ENCODE data around the gene ELMO1.

Gene ELMO1

DNA sequence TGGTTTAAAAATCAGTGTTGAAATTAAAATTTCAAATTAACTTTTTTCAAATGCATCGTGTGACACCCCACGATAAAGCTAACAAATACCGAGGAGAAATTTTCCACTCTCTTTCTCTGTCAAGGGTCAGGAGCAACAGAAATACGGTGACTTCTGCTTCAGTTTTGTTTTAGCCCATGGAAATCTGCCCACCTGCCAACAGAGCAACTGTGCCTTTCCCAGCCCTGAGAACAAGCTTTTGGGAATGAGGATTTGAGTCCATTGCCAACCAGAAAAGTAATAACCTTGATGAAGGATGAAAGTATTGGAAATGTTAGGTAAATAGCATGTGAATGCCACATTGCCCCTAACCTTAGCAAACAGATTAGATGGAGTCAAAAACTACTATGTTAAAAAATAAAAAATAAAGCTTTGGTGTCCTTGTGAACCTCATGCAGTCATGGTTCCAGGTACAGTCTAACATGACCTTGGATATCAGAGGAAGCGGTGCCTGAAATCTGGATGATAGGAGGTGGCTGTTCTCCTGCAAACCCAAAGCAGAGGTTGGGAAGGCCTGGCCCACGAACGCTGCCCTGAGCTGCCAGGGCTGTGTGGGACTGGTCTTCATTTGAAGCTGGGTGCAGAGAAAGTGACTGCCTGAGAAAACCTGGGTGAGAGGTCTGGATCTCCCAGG lies 296.8 kb downstream of the ELMO1 start:
- no peak for TF ChIP-seq ZFX (IDR thresholded peaks at IDR 0.05; ENCODE audit: borderline replicate concordance)
- TF ChIP-seq, protein P1, sequence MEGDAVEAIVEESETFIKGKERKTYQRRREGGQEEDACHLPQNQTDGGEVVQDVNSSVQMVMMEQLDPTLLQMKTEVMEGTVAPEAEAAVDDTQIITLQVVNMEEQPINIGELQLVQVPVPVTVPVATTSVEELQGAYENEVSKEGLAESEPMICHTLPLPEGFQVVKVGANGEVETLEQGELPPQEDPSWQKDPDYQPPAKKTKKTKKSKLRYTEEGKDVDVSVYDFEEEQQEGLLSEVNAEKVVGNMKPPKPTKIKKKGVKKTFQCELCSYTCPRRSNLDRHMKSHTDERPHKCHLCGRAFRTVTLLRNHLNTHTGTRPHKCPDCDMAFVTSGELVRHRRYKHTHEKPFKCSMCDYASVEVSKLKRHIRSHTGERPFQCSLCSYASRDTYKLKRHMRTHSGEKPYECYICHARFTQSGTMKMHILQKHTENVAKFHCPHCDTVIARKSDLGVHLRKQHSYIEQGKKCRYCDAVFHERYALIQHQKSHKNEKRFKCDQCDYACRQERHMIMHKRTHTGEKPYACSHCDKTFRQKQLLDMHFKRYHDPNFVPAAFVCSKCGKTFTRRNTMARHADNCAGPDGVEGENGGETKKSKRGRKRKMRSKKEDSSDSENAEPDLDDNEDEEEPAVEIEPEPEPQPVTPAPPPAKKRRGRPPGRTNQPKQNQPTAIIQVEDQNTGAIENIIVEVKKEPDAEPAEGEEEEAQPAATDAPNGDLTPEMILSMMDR (IDR thresholded peaks at IDR 0.05) = no peak
- no peak overlapping the region for H3K27ac ChIP-seq

DNA sequence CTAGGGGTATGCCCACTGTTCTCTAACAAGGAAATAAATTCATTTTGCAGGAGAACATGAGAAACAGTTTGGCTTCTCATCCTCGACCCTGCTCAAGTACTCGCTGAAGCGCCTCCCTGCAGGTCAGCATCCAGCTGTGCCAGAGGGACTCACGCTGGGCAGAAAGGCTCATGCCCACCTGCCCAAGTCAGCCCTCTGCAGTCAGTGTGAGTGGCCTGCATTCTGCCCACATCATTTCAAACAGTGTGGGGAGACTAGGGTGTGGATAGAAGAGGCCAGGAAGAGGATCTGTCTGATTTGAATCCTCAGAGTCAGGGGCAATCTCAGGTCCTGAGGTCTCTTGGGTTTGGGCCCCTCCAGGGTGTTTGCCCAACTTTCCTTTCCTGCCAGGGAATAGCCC lies 297.8 kb downstream of the ELMO1 start:
- no peak overlapping the region for H3K27ac ChIP-seq
- no peak for TF ChIP-seq ZFX (IDR thresholded peaks at IDR 0.05; ENCODE audit: borderline replicate concordance)
- TF ChIP-seq, protein P1 (IDR thresholded peaks at IDR 0.05) = no peak

DNA sequence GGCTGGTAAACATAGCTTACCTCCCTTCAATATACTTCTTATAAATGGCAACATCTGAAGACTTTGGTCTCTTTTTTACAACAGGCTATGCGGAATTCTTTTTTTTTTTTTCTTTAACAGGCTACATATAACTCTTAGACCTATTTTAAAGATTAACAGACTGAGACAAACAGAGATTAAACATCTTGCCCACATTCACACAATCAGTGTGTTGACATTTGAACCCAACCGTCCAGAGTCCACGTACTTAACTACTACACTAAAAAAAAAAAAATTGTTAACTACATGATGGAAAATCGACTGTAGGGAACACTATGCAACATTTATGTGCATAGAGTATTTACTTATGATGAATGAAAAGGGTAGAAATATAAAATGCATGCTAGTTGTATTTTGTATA lies 298.5 kb downstream of the ELMO1 start:
- TF ChIP-seq, protein P1 (IDR thresholded peaks at IDR 0.05) = no peak
- TF ChIP-seq ZFX (IDR thresholded peaks at IDR 0.05; ENCODE audit: borderline replicate concordance) = no peak
- no peak overlapping the region for H3K27ac ChIP-seq

DNA sequence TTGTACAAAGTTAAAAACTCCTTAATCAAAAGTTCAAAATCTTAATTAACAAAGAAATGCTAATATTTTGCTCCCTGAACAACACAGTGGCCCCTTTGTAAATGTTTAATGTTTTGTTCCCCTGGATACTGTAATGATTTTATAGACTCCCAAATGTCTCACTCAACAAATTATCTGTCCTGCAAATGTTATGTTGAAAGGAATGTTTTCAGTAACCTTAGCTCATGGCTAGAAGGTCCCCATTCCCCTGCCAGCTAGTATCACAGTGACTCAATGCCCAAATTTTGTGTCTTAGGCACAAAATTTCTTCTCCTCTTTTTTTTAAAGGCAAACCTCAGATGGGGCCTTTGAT lies 298.9 kb downstream of the ELMO1 start:
- no peak for TF ChIP-seq ZFX (IDR thresholded peaks at IDR 0.05; ENCODE audit: borderline replicate concordance)
- TF ChIP-seq, protein P1 (IDR thresholded peaks at IDR 0.05) = no peak
- no peak overlapping the region for H3K27ac ChIP-seq

DNA sequence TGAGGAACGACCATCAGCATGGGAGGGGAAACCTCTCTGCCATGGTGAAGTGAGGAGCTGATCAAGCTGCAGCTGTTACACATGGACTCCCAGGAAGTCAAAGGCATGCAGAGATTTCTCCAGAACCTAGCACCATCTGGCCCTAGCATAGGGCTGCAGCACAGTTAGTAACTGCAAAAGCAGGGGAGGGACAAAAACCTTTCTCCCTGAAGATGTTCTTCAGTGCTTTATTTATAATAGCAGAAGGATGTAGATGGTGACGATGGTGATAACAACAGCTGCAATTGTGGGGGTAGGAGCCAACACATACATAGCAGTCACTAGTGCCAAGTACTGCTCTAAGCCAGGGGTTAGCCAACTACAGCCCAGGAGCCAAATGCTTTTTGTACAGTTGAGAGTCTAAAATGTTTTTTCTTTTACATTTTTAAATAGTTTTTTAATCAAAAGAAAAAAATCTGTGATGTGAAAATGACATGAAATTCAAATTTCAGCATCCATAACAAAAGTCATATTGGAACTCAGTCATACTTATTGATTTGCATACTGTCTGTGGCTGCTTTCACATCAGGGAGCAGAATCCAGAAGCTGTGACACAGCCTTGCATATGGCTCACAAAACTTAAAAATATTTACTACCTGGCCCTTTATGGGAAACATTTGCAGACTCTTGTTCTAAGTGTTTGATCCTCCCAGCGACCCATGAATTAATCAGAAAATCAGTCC lies 299.5 kb downstream of the ELMO1 start:
- TF ChIP-seq ZFX (IDR thresholded peaks at IDR 0.05; ENCODE audit: borderline replicate concordance) = no peak
- TF ChIP-seq, protein P1 (IDR thresholded peaks at IDR 0.05) = no peak
- no peak overlapping the region for H3K27ac ChIP-seq

DNA sequence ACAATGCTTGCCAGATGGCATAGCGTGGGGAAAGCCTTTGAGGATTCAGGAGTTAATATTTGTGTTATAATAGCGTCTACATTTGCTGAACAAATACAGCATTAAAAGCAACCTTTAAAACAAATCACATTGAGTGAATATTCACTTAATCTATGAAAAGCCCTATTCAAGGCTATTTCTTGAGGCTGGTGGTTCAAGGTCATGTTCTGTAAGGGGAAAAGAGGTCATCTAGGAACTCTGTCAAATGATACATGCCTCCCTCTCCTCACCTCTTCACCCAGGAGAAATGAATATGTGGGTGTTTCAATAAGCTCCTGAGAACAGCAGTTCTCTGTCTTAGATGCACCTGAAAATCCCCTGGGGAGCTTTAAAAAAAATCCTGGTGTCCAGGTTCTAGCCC lies 303.0 kb downstream of the ELMO1 start:
- TF ChIP-seq ZFX (IDR thresholded peaks at IDR 0.05; ENCODE audit: borderline replicate concordance) = no peak
- TF ChIP-seq, protein P1 (IDR thresholded peaks at IDR 0.05) = no peak
- H3K27ac ChIP-seq = no peak overlapping the region

DNA sequence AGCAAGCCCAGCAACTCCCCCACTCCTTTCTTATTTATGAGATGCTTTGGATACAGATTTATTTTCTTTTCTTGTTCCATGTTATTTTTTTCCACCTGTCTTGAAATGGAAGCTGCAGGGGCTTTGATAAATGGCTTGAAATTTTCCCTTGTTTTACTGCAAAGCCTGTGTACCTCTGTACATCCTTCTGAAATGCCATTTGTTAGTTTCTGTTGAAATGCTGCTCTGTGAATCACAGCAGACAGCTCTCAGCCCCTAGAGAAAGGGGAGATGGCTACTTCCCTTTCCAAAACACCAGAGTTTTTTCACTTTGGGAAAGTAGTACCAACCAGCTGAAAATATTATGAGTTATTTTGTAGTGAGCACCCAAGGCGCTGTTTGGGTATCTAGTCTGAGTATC lies 304.2 kb downstream of the ELMO1 start:
- H3K27ac ChIP-seq = no peak overlapping the region
- TF ChIP-seq, protein P1 (IDR thresholded peaks at IDR 0.05) = no peak
- no peak for TF ChIP-seq ZFX (IDR thresholded peaks at IDR 0.05; ENCODE audit: borderline replicate concordance)

Data from 22Rv1 (cell line).